ENCODE results near the gene IL12B.

The IL12B gene

GRCh38 chr5:159345861-159346260 lies 15.6 kb upstream of the IL12B start:
- H3K4me3 ChIP-seq (replicated peaks in 1 of 2; ENCODE audit: low read depth in 2 of 2, low read length in 2 of 2): no peak overlapping the region
- TF ChIP-seq, protein P1, sequence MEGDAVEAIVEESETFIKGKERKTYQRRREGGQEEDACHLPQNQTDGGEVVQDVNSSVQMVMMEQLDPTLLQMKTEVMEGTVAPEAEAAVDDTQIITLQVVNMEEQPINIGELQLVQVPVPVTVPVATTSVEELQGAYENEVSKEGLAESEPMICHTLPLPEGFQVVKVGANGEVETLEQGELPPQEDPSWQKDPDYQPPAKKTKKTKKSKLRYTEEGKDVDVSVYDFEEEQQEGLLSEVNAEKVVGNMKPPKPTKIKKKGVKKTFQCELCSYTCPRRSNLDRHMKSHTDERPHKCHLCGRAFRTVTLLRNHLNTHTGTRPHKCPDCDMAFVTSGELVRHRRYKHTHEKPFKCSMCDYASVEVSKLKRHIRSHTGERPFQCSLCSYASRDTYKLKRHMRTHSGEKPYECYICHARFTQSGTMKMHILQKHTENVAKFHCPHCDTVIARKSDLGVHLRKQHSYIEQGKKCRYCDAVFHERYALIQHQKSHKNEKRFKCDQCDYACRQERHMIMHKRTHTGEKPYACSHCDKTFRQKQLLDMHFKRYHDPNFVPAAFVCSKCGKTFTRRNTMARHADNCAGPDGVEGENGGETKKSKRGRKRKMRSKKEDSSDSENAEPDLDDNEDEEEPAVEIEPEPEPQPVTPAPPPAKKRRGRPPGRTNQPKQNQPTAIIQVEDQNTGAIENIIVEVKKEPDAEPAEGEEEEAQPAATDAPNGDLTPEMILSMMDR (IDR thresholded peaks at IDR 0.05; ENCODE audit: low read depth, low read length): no peak
- no peak for DNase-seq (ENCODE audit: low read depth in 2 of 2)

- no peak overlapping the region for H3K4me3 ChIP-seq (replicated peaks in 1 of 2; ENCODE audit: low read depth in 2 of 2, low read length in 2 of 2)
- DNase-seq (ENCODE audit: low read depth in 2 of 2): no peak
- TF ChIP-seq, protein P1 (IDR thresholded peaks at IDR 0.05; ENCODE audit: low read depth, low read length): no peak
These were observed 15.0 kb upstream of the IL12B start for GRCh38 chr5:159345336-159345735.

DNA sequence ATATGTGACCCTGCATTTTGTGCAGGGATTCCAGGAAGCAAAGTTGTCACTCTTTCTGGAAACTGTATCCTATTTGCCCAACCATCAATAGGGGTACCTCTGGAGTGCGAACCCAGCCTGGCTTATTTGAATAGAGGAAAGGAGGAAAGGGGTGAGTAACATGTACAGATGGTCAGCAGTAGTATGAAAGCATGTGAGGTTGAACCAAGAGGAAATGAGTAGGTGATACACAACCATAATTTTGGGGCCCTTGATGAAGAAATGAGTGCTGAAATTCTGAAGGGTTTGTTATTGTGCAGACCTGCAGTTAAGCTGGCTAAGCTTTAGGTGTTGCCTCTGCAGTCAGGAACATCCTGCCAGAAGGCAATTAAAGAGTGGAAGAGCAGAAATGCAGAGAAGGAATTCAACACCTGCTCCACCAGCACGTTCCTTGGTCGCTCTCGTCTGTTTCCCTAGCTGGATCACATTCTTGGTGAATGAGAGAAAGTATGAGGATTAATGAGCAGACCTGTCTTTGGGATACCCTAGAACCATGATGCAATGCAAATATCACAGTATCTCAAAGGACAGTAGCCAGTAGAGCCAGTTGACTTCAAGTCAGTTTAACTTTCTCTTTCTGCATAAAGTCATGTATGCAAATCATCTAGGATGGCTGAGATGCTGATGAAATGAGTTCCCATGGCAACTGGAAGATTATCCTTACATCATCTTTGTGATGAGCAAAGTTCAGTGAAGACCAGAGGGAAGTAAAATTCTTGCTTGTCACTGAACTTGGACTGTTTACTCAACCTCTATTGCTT lies 13.2 kb upstream of the IL12B start:
- peak in 1 of 2 donors; percentile 27 for DNase-seq (ENCODE audit: low read depth in 2 of 2)
- no peak overlapping the region for H3K4me3 ChIP-seq (replicated peaks in 1 of 2; ENCODE audit: low read depth in 2 of 2, low read length in 2 of 2)
- TF ChIP-seq, protein P1 (IDR thresholded peaks at IDR 0.05; ENCODE audit: low read depth, low read length): no peak

DNA sequence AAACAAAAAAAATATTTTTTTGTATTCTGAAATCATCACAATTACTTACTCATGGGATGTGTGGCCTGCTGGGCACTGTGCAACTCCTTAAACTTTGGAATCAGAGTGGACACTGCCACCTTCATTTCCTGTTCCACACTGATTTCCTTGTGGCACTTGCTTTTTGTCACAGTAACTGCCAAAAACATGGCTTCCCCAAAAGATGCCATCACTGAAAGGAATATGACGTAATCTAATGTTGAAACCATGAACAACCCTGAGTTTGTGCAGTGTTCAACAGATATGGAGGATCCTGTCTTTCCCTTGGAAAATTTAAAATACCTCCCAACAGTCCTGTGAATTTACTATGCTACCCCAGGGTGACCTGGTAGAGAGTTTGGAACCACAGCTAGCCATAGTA lies 12.6 kb upstream of the IL12B start:
- TF ChIP-seq, protein P1 (IDR thresholded peaks at IDR 0.05; ENCODE audit: low read depth, low read length): no peak
- no peak for DNase-seq (ENCODE audit: low read depth in 2 of 2)
- no peak overlapping the region for H3K4me3 ChIP-seq (replicated peaks in 1 of 2; ENCODE audit: low read depth in 2 of 2, low read length in 2 of 2)

DNA sequence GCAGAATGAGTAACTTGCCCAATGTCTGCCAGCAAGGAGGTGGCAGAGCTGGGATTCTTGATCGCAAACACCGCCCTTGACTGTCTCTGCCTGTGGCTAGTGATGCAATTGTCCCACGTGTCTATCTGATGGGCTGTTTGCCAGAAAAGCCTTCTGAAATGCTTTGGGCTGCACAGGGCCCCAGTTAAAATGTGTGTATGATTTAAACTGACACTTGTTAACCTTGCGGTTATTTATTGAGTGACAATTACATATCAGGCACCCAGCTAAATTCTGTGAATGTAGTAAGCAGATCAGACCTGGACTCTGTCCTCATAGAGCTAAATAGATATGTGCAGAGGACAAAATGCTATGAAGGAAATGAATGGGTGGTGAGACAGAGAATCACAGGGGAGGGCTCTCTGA lies 11.6 kb upstream of the IL12B start:
- TF ChIP-seq, protein P1 (IDR thresholded peaks at IDR 0.05; ENCODE audit: low read depth, low read length): no peak
- DNase-seq (ENCODE audit: low read depth in 2 of 2): peak; percentile 69 to 76
- H3K4me3 ChIP-seq (replicated peaks in 1 of 2; ENCODE audit: low read depth in 2 of 2, low read length in 2 of 2): no peak overlapping the region

DNA sequence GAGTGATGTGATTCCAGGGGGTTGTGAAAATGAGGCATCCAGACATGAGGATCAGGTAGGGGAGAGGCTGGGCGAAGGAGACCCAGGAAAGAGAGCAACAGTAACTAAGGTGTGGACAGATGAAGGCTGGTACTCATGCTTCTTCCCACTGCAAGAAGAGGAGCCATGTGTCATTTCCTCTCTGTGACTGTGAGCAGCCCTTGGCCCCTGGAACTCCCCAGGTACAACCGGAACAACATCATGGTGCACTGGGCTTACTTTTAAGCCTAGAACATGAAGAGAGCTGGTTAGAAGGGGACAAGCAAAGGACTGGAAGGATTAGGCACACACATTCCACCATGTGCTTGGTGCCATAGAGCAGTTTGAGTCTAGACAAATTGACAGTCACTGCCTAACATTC lies 10.9 kb upstream of the IL12B start:
- no peak for DNase-seq (ENCODE audit: low read depth in 2 of 2)
- no peak overlapping the region for H3K4me3 ChIP-seq (replicated peaks in 1 of 2; ENCODE audit: low read depth in 2 of 2, low read length in 2 of 2)
- TF ChIP-seq, protein P1 (IDR thresholded peaks at IDR 0.05; ENCODE audit: low read depth, low read length): no peak

- H3K4me3 ChIP-seq (replicated peaks in 1 of 2; ENCODE audit: low read depth in 2 of 2, low read length in 2 of 2): no peak overlapping the region
- no peak for DNase-seq (ENCODE audit: low read depth in 2 of 2)
- TF ChIP-seq, protein P1 (IDR thresholded peaks at IDR 0.05; ENCODE audit: low read depth, low read length): no peak
These were observed 10.2 kb upstream of the IL12B start for GRCh38 chr5:159340511-159340910.

All from cardiac fibroblast (primary cell).